ENCODE data around the gene SPAG6. TPM values are rescaled to one million over a fixed set of nuclear protein-coding genes. Genes with fewer than 3 reads are reported as not detected.
"Not testable (repeated sequence)": the region's sequence is repeated elsewhere in the genome, so short reads cannot be mapped to it uniquely, and the experiment has no call there.

The SPAG6 gene
- total RNA-seq (4.6 TPM), polyA plus RNA-seq (ENCODE audit: insufficient read depth in 1 of 8, insufficient read length in 8 of 8, low replicate concordance in 1 of 8) (1 to 10 TPM; 4.1 to 8.7 (median 5.0) TPM)
- long read RNA-seq, donor 1 = 0 reads
- long read RNA-seq, donor 2 = 0 reads
- long read RNA-seq, donor 3 = 0 reads
- long read RNA-seq, donor 4 = 0 reads
- long read RNA-seq, donor 5 = 0 reads
- long read RNA-seq, donor 6, partial matches to known transcripts = 5 of 5 reads
- long read RNA-seq, donor 6, other reads (novel, unspliced or antisense) = 0 of 5 reads
- long read RNA-seq, donor 7 = 0 reads
- long read RNA-seq, donor 8 = 0 reads
- long read RNA-seq, donor 9 = 0 reads
- long read RNA-seq, donor 10 = 0 reads
- long read RNA-seq, donor 11 = 0 reads

DNA sequence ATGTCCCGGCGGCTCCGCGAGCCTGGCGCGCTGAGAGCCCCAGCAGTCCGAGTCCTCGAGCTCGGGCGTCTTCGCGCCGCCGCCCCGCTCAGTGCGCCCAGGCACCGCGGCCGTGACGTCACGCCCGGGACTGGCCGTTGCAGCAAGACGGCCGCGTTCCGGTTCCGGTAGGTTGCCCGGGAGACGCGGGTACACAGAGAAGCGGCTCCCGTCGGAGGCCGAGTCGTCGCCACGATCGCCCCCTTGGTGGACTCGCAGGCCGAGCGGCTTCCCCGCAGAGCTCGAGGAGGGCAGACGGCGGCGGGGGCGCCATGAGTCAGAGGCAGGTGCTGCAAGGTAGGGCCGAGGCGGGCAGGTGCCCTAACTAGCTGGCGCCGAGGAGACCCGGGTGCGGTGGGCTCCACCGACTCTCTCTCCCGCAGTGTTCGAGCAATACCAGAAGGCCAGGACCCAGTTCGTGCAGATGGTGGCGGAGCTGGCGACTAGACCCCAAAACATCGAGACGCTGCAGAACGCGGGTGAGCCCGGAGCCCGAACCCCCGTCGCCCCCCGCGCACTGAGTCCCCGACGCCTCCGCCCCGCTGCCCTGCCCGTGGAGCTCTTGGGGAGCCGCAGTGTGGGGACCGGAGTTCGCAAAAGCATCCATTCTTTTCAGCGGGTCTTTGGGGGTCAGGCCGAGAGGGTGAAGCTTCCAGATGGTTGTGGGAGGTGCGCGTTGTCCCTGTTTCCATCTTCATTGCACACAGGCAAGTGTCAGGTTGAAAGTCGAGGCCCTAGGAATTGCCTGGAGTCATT is at the start of gene SPAG6:
Gene SPAG6 (plus strand): TSS at position 196 of the 795 bp plus-strand sequence. CDS start 116 bp downstream, at position 312.
- WGBS (ENCODE audit: insufficient coverage) = 2% methylated on average over 80 of the region's 83 CpGs
- peaks cover 46% of the 10 kb centered on the region for H3K27me3 ChIP-seq (ENCODE audit: control insufficient read depth, insufficient read depth, low read length)
- DNase-seq = peak; percentile 53
- H3K4me3 ChIP-seq (ENCODE audit: low read length) = peak within 1 kb of the TSS; percentile 32
- H3K4me1 ChIP-seq (ENCODE audit: control insufficient read depth, insufficient read depth, low read length) = peaks cover 12% of the 10 kb centered on the region
- H3K27ac ChIP-seq (ENCODE audit: low read length) = no peak within 1 kb of the TSS
- H3K36me3 ChIP-seq (ENCODE audit: control insufficient read depth, insufficient read depth, low read length) = no peaks in the 10 kb centered on the region
- H3K9me3 ChIP-seq (replicated peaks; ENCODE audit: control insufficient read depth, low read depth, low read length) = no peaks in the 10 kb centered on the region

DNA sequence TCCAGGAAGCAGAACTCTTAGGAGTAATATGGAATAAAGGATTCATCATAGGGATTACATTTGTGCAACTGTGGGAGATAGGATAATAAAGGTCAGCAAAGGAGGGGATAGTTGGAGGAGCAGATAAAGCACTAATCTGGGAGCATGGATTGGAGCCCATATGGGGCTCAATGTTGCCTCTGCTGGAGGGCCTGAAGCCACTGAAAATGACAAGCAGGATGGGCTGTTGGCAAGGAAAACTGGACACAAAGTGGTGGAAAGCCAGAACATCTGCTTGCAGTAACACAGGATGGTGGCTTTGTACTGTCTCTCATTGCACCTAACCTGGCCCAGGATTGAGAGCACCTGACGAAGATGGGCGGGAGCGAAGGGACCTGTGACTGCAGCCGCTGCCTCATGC is 44.1 kb upstream of the SPAG6 start:
- no peaks in the 10 kb centered on the region for H3K36me3 ChIP-seq (ENCODE audit: control insufficient read depth, insufficient read depth, low read length)
- H3K27ac ChIP-seq (ENCODE audit: low read length) = no peak overlapping the region
- WGBS (ENCODE audit: insufficient coverage) = 82% methylated on average over 4 of the region's 4 CpGs
- H3K27me3 ChIP-seq (ENCODE audit: control insufficient read depth, insufficient read depth, low read length) = peaks cover 2% of the 10 kb centered on the region
- no peaks in the 10 kb centered on the region for H3K4me1 ChIP-seq (ENCODE audit: control insufficient read depth, insufficient read depth, low read length)
- DNase-seq = no peak
- H3K4me3 ChIP-seq (ENCODE audit: low read length) = no peak overlapping the region
- H3K9me3 ChIP-seq (replicated peaks; ENCODE audit: control insufficient read depth, low read depth, low read length) = no peaks in the 10 kb centered on the region

DNA sequence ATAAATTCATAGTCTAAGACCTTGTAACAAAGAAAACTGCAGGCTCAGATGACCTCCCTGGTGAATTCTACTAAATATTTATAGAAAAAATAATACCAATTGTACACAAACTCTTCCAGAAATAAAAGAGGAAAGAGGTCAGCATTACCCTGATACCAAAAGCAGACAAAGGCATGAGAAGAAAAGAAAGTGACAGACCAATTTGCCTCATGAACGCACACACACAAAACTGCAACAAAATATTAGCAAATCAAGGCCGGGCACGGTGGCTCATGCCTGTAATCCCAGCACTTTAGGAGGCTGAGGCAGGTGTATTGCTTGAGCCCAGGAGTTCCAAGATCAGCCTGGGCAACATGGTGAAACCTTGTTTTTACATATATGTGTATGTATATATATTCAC is 41.8 kb upstream of the SPAG6 start:
- H3K9me3 ChIP-seq (replicated peaks; ENCODE audit: control insufficient read depth, low read depth, low read length) = no peaks in the 10 kb centered on the region
- H3K36me3 ChIP-seq (ENCODE audit: control insufficient read depth, insufficient read depth, low read length) = no peaks in the 10 kb centered on the region
- H3K27ac ChIP-seq (ENCODE audit: low read length) = no peak overlapping the region
- H3K27me3 ChIP-seq (ENCODE audit: control insufficient read depth, insufficient read depth, low read length) = no peaks in the 10 kb centered on the region
- DNase-seq = no peak
- no CpG with 5 or more reads among the region's 3 CpGs for WGBS (ENCODE audit: insufficient coverage)
- H3K4me3 ChIP-seq (ENCODE audit: low read length) = no peak overlapping the region
- H3K4me1 ChIP-seq (ENCODE audit: control insufficient read depth, insufficient read depth, low read length) = no peaks in the 10 kb centered on the region

DNA sequence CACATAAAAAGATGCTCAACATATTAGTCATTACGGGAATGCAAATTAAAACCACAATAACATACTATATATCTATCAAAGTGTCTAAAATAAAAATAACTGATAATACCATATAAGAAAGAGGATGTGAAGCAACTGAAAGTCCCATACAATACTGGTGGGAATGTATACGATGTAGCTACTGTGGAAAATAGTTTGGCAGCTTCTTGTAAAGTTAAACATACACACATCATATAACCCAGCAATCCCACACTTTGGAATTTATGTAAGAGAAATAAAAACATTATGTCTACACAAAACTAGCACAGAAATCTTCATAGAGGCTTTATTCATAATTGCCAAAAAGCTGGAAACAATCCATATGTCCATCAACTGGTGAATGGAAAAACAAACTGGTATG is 39.6 kb upstream of the SPAG6 start:
- Histone ChIP-seq H3K36me3 (ENCODE audit: control insufficient read depth, insufficient read depth, low read length) (no peaks in the 10 kb centered on the region), H3K27me3 (ENCODE audit: control insufficient read depth, insufficient read depth, low read length) (no peaks in the 10 kb centered on the region), H3K9me3 (replicated peaks; ENCODE audit: control insufficient read depth, low read depth, low read length) (no peaks in the 10 kb centered on the region), H3K4me1 (ENCODE audit: control insufficient read depth, insufficient read depth, low read length) (no peaks in the 10 kb centered on the region), H3K4me3 (ENCODE audit: low read length) (no peak overlapping the region), H3K27ac (ENCODE audit: low read length) (no peak overlapping the region)
- no CpG with 5 or more reads among the region's 2 CpGs for WGBS (ENCODE audit: insufficient coverage)
- no peak for DNase-seq

DNA sequence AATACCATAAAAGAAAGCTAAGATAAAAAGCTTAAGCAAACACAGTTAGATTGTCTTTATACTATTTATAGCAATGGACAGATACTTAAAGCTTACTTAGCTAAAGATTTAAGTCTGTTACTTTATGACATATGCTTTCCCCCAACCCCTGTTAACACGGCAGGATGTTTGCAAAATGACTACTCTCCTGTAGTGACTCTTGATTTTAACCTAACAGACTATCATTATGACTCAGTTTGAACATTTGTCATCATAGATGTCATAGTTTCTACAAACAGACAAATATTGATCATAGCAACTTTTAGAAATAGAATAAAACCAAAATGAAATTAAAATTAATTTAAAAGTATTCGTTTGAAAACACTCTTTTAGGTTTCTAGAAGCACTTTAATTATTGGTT is 36.9 kb upstream of the SPAG6 start:
- DNase-seq = no peak
- Histone ChIP-seq H3K4me3 (ENCODE audit: low read length) (no peak overlapping the region), H3K27ac (ENCODE audit: low read length) (no peak overlapping the region), H3K36me3 (ENCODE audit: control insufficient read depth, insufficient read depth, low read length) (no peaks in the 10 kb centered on the region), H3K9me3 (replicated peaks; ENCODE audit: control insufficient read depth, low read depth, low read length) (no peaks in the 10 kb centered on the region), H3K27me3 (ENCODE audit: control insufficient read depth, insufficient read depth, low read length) (no peaks in the 10 kb centered on the region), H3K4me1 (ENCODE audit: control insufficient read depth, insufficient read depth, low read length) (no peaks in the 10 kb centered on the region)
- no CpG with 5 or more reads among the region's 2 CpGs for WGBS (ENCODE audit: insufficient coverage)

DNA sequence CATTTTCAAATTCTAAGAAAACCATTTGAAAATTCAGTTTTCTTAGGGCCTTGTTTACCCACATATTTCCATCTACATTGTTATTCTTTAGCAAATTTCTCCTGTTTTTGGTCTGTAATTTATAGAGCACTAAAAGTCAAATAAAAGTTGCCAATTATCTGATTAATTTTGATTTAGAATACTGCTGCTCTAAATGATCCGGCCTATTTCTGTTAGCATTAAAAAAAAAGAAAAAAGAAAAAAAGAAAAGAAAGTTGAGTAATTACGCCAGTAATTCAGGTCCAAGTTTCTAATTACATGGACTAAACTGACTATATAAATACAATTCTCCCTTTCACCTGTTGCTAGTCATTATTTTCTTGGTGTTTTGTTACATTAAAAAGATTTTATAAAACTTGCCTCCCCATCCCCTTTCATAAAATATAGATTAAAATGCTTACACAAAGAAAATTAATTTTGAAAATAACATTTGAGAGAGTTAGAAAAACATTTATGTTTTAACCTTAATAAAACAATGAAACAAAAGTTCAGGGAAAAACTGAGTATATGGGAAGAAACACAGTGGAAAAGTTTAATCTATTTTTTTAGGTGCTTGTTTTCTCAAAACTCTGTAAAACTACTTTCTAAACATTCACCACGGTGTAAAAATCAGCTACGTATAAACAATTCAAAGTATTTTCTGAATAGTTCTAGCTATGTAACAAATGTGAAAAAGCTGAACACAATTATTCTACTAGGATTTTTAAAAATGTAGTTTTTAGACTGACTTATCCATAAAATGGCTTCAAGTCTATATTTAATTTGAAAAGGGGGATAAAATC is 35.9 kb upstream of the SPAG6 start:
- WGBS (ENCODE audit: insufficient coverage) = no CpG with 5 or more reads among the region's 4 CpGs

DNA sequence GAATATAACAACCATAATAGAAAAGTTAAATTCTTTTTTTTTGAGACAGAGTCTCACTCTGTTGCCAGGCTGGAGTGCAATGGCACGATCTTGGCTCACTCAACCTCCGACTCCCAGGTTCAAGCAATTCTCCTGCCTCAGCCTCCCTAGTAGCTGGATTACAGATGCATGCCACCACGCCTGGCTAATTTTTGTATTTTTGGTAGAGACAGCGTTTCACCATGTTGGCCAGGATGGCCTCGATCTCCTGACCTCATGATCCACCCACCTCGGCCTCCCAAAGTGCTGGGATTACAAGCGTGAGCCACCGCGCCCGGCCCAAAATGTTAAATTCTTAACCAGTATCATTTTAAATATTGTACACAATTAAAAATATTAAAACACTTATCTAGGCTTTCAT is 35.3 kb upstream of the SPAG6 start:
- not testable (repeated sequence) for H3K4me1 ChIP-seq (ENCODE audit: control insufficient read depth, insufficient read depth, low read length); DNase-seq; H3K27ac ChIP-seq (ENCODE audit: low read length); H3K4me3 ChIP-seq (ENCODE audit: low read length); H3K9me3 ChIP-seq (replicated peaks; ENCODE audit: control insufficient read depth, low read depth, low read length); H3K27me3 ChIP-seq (ENCODE audit: control insufficient read depth, insufficient read depth, low read length); H3K36me3 ChIP-seq (ENCODE audit: control insufficient read depth, insufficient read depth, low read length)
- WGBS (ENCODE audit: insufficient coverage) = no CpG with 5 or more reads among the region's 10 CpGs

More for the DNA sequence above, 35.9 kb upstream of the SPAG6 start:
- Histone ChIP-seq H3K36me3 (ENCODE audit: control insufficient read depth, insufficient read depth, low read length) (no peaks in the 10 kb centered on the region), H3K4me1 (ENCODE audit: control insufficient read depth, insufficient read depth, low read length) (no peaks in the 10 kb centered on the region), H3K27me3 (ENCODE audit: control insufficient read depth, insufficient read depth, low read length) (no peaks in the 10 kb centered on the region), H3K9me3 (replicated peaks; ENCODE audit: control insufficient read depth, low read depth, low read length) (no peaks in the 10 kb centered on the region), H3K4me3 (ENCODE audit: low read length) (no peak overlapping the region), H3K27ac (ENCODE audit: low read length) (no peak overlapping the region)
- DNase-seq = no peak

DNA sequence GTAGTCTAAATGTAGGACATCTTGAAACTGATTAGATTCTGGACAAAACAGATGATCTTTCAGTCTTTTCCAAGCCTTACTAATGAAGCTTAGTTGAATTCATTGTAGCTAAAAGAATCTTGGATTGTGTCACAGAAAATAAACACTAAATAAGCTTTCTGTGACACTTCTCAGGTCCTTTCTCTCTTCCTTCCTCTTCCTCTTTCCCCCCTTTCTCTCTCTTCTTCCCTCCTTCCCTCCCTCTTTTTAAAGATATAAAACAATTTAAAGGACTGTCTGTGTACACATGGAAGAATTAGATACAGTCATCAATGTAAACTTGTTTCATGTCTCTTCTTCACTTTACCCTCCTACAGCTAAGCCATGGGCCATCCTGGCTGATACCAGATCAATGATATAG is 34.4 kb upstream of the SPAG6 start:
- H3K36me3 ChIP-seq (ENCODE audit: control insufficient read depth, insufficient read depth, low read length) = no peaks in the 10 kb centered on the region
- H3K9me3 ChIP-seq (replicated peaks; ENCODE audit: control insufficient read depth, low read depth, low read length) = no peaks in the 10 kb centered on the region
- H3K27me3 ChIP-seq (ENCODE audit: control insufficient read depth, insufficient read depth, low read length) = no peaks in the 10 kb centered on the region
- no peak overlapping the region for H3K4me3 ChIP-seq (ENCODE audit: low read length)
- no peak overlapping the region for H3K27ac ChIP-seq (ENCODE audit: low read length)
- H3K4me1 ChIP-seq (ENCODE audit: control insufficient read depth, insufficient read depth, low read length) = peaks cover 4% of the 10 kb centered on the region
- no peak for DNase-seq

DNA sequence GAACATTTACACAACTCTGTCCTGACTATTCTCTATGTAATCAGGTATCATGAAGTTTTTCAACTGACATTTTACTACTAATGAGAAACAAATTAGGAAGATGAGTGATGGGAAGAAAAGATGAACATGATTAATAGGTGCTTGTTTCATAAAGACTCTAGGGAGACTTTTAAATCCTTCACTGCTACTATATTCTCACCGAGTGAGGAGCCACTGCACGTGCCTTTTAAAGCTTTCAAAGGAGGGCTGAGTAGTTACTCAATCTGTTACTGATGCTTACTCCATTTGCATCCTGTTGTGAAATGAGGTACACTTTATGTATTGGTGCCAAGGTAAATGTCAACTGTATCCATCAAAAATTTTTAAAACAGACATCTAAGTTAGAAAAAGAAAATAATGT is 30.4 kb upstream of the SPAG6 start:
- no peak overlapping the region for H3K27ac ChIP-seq (ENCODE audit: low read length)
- WGBS (ENCODE audit: insufficient coverage) = no CpG with 5 or more reads among the region's 2 CpGs
- no peak overlapping the region for H3K4me3 ChIP-seq (ENCODE audit: low read length)
- no peaks in the 10 kb centered on the region for H3K27me3 ChIP-seq (ENCODE audit: control insufficient read depth, insufficient read depth, low read length)
- H3K36me3 ChIP-seq (ENCODE audit: control insufficient read depth, insufficient read depth, low read length) = no peaks in the 10 kb centered on the region
- no peak for DNase-seq
- H3K9me3 ChIP-seq (replicated peaks; ENCODE audit: control insufficient read depth, low read depth, low read length) = no peaks in the 10 kb centered on the region
- H3K4me1 ChIP-seq (ENCODE audit: control insufficient read depth, insufficient read depth, low read length) = peaks cover 5% of the 10 kb centered on the region

Measured in muscle of leg (tissue), 16 donors.